Stimulated activated CD4-positive, alpha-beta T cell treated with anti-CD3 and anti-CD28 coated beads, Interleukin-12 subunit alpha, Interleukin-12 subunit beta, amount 100 ng/mL, for 24 hours (primary cell): Measurements from ENCODE around the gene NPIPB6.

Source experiments
- DNase-seq, 2 experiments: peaks; one replicate each; pipeline ENCODE4 v3.0.0-alpha.2; 2020; ENCODE audit warnings: low read depth in 2 of 2

The NPIPB6 gene

DNA sequence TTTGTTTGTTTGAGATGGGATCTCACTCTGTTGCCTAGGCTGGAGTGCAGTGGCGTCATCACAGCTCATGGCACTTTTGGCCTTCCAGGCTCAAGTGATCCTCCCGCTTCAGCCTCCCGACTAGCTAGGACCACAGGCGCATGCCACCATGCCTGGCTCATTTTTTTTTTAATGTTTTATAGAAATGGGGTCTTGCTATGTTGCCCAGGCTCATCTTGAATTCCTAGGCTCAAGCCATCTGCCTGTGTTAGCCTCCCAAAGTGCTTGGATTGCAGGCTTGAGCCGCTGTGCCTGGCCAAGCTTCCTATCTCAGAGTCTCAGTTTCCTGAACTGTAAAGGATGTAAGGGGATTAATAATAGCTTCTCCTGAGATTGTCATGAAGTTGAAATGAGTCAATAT is 63.0 kb downstream of the NPIPB6 start:
- DNase-seq = no peak

DNA sequence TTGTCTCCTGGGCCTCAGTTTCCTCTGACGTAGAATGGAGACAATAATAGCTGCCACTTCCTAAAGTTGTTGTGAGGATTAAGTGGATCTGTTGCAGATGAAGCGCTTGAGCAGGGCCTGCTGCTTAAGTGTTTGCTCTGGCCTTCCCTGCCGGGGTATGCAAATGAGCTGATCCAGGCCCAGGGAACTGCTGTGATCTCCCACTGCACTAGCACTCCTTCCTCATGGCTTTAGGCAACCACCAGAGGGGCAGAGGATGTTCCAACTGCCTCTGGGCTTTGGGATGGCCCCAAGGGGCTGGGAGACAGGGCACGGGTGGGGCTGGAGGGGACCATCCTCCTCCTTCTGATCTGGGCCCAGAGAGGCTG is 64.8 kb downstream of the NPIPB6 start:
- DNase-seq = no peak

DNA sequence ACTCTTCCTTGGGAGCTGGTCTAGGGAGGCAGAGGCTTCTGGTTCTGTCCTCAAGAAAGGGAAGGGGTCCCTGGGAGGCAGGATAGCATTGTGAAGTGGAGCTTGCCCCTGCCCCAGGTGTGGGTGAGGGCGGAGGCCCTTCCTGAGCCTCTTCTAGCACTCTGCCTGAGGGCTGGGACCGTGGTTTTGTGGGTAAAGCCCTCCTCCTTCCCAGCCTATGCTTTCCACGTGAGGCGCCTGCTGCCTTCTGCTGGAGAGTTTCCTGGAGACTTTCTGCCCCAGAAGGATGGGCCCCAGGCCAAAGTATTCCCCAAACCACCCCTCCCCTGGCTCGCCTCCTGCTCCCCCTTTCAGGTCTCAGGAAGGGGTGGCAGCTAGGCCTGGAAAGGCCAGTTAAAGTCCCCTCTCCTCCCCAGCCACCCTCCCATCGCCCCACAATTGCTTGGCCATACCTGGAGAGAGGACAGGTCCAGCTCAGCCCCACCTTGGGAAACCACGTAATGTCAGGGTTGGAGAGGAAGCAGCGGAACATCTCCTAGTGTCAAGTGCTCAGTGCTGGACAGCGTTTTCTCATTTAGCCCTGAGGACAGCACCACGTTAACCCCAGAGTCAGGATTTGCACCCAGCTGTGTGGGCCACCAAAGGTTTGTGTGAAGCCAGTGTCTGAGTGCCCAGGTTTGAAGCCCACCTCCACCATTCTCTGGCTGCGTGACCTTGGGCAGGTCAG is 65.4 kb downstream of the NPIPB6 start:
- no peak for DNase-seq

DNA sequence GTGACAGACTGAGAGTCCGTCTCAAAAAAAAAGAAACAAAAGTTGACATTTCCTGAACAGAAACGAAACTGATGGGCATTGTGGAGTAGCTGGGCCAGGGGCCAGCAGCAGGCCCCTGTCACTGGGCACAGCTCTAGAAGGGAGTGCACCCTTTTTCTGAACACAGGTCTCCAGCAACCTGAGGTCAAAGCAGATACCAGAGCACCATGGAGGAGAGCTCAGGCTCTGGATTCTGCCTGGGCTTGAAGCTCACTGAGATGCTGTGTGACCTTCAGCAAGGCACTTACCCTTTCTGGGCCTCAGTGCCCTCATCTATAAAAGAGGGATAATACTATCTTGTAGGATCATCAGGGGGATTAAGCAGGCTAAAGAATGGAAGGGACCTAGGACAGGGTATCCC is 66.0 kb downstream of the NPIPB6 start:
- DNase-seq = no peak

DNA sequence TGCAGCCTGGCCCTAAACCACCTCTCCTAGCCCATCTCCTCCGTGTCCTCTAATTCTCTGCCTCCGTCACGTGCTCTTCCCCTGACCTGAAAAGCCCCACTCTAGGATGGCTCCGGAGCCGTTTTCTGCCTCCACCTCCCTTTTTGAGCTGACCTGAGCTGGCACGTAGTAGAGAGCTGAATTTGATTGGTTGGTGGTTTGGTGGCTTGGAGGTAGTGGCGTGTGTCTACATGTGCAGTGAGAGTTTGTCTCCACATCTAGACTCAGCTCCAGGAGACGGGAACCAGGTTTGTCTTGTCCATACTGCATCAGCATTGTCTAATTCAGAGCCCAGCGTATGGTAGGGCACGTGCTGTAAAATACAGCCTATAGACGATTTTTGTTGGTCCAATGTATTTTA is 68.0 kb downstream of the NPIPB6 start:
- DNase-seq = no peak

DNA sequence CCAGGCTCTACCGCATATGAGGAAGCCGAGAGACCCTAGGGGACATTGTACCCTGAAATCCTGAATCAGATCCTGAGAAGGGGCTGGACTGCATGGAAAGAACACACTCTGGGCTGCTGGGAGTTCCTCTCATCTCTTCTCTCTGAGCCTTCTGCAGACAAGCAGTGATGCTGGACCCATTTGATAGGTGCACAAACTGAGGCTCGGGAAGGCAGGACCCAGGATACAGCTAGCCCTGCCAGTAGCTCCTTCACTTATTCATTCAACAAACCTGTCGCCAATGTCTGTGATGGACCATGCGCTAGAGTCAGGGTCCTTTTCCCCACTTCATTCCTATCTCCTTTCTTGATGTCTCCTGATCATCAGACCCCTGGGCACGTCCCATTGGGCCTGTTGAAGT is 69.1 kb downstream of the NPIPB6 start:
- DNase-seq = no peak

DNA sequence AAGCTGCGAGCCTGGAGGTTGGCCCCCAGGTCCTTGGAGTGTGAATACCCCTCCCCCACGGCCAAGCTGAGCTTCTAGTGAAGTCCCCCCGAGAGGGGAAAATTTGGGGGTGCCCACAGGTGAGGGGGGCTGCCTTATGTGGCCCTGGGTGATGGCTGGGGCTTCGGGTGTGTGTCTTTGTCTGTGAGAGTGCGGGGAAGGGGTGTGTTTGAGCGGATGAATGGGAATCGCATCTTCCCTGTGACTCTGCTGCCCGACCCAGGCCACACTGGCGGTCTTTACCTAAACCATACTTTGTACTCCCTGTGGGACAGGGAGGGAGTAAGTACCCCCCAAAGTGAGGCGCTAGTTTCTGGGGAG is 69.7 kb downstream of the NPIPB6 start:
- DNase-seq = no peak

DNA sequence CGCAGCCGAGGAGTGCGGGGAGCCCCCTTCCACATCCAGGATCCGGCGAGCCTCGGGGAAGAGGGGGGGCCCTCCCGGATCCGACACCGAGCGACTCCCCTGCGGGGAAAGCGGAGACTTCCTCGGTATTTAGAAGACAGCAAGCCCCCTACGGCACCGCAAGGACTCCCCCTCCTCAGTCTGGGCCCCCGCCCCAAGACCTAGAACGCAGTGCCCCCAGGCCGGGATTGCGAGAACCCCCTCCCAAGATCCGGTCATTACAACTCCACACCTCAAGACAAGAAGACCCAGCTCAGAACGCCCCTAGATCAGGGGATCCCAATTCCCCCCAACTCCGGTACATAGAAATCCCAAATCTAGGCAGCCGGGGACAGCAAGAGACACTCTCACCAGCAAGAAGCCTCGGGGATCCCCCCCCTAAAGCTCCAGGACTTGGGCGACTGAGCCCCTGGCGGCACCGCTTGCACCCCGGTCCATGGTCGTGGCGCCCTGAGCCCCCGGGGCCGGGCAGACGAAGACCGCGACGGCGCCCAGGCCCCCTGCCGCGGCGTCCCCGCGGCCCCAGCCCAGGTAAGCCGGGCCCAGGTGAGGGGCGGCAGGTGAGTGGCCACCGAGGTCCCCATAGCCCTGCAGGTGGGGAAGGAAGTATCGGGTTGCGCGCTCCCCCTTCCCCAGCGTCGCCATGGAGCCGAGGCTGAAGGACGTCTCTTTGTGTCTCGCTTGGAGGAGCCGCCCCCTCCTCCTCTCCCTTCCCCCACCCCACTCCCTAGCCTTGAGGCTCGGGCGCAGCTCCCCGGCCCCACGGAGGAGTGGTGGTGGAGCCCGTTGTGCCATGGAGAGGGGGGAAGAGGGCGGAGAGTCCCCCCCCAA is 70.3 kb downstream of the NPIPB6 start:
- no peak for DNase-seq
